Testis (tissue), 3 donors: Measurements from ENCODE around the gene AMOTL1. TPM values are rescaled to one million over a fixed set of nuclear protein-coding genes. Genes with fewer than 3 reads are reported as not detected.

ENCODE experiments used
- DNase-seq: peaks from one replicate; pipeline ENCODE4 v3.0.0-alpha.2; 2019
- H3K27ac ChIP-seq, 2 donors: fragments of 200-600 bp; sonication (generic); one replicate each; pipeline ENCODE4 v1.5.1; 2019
- H3K27me3 ChIP-seq: fragments of 200-600 bp; sonication (generic); one replicate; pipeline ENCODE4 v1.5.1; 2019
- H3K36me3 ChIP-seq: fragments of 200-600 bp; sonication (generic); one replicate; pipeline ENCODE4 v1.5.1; 2017; ENCODE audit warnings: low read depth; ENCODE audit errors: missing control alignments
- H3K4me1 ChIP-seq: fragments of 200-600 bp; sonication (generic); one replicate; pipeline ENCODE4 v1.5.1; 2019
- H3K4me3 ChIP-seq, 2 donors: fragments of 200-600 bp; sonication (generic); one replicate each; pipeline ENCODE4 v1.5.1; 2017 to 2019
- H3K9me3 ChIP-seq: fragments of 200-600 bp; sonication (generic); one replicate; pipeline ENCODE4 v1.5.1; 2017
- POLR2A ChIP-seq: fragments of 450-650 bp; IDR thresholded peaks from one replicate; pipeline ENCODE4 v1.6.1; 2017; ENCODE audit warnings: antibody characterized with exemption, mild to moderate bottlenecking, moderate library complexity
- WGBS, 2 donors: methylation state at CpG; one replicate each; pipeline ENCODE4 v1.1.5; 2018; 5-methylcytosine and 5-hydroxymethylcytosine counted together
- intact Hi-C: fragments of 100-400 bp; cut with DNase I; formaldehyde crosslinking; loops from one replicate; pipeline ENCODE4 v1.15.1; 2023; ENCODE audit warnings: low total_unique reads
- polyA plus RNA-seq: library from polyadenylated mRNA; stranded (reverse); fragments of 350-450 nt; fragmentation: Illumina TruSeq; extraction: RNeasy Lipid Tissue Mini Kit (QIAGEN cat#74804); gene quantifications from one replicate; pipeline ENCODE4 v1.2.3, GENCODE V29; 2014; ENCODE audit warnings: low read depth, low replicate concordance; ENCODE audit not compliant: insufficient read depth
- total RNA-seq, 2 donors: library from RNA; depleted of rRNA; stranded (reverse); fragments of >200 nt; gene quantifications; one replicate each; pipeline ENCODE4 v1.2.3, GENCODE V29; 2016
- TF ChIP-seq, protein P1 (sequence below), 3 experiments: fragments of 450-650 bp in 2 of 3; fragments of 200-600 bp in 1 of 3; sonication (generic) in 1 of 3; IDR thresholded peaks; one replicate each; pipeline ENCODE4 v1.5.1; 2016 to 2019; ENCODE audit warnings: antibody characterized with exemption in 3 of 3, mild to moderate bottlenecking in 2 of 3, moderate library complexity in 1 of 3

Gene AMOTL1
- total and polyA plus RNA-seq, 3 donors from 2014 or later = 17.1 to 25.4 (median 18.7) TPM

DNA sequence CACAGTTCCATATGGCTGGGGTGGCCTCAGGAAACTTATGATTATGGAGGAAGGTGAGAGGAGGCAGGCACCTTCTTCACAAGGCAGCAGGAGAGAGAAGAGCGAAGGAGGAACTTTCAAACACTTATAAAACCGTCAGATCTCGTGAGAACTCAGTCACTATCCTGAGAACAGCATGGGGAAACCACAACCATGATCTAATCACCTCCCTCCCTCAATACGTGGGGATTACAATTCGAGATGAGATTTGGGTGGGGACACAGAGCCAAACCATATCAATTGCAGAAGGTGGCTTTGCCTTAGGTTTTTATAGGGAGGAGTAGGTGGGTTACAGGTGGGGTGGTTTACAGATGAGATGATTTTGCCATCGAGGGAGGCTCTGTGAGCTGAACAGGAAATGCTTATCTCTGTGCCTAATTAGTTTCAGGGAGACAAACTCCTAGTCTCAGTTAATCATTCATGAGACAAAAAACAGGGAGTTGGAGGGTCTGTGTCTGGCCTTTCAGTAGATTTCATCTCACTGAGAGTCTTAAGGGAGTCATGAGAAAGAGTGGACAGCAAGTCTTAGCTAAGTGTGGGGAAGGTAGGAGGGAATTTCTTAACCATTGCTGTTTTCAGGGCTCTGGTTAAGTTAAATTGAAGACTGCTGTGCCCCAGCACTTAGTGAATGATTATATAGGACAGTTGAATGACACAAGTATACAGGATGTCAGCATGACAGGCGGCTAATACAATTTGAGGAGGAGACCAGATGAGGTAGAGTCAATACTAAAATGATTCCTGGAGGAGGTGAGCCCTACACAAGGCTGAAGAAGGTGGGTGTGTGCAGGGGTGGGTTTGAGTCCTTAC is 157.5 kb downstream of the AMOTL1 start:
- intact Hi-C loops = no loop called here
- H3K9me3 ChIP-seq = no peaks in the 10 kb centered on the region
- no peak overlapping the region for H3K4me3 ChIP-seq
- H3K27me3 ChIP-seq = no peaks in the 10 kb centered on the region
- no peak for DNase-seq
- peak overlapping the region in 1 of 2 donors; percentile 43 for H3K27ac ChIP-seq
- TF ChIP-seq, protein P1, sequence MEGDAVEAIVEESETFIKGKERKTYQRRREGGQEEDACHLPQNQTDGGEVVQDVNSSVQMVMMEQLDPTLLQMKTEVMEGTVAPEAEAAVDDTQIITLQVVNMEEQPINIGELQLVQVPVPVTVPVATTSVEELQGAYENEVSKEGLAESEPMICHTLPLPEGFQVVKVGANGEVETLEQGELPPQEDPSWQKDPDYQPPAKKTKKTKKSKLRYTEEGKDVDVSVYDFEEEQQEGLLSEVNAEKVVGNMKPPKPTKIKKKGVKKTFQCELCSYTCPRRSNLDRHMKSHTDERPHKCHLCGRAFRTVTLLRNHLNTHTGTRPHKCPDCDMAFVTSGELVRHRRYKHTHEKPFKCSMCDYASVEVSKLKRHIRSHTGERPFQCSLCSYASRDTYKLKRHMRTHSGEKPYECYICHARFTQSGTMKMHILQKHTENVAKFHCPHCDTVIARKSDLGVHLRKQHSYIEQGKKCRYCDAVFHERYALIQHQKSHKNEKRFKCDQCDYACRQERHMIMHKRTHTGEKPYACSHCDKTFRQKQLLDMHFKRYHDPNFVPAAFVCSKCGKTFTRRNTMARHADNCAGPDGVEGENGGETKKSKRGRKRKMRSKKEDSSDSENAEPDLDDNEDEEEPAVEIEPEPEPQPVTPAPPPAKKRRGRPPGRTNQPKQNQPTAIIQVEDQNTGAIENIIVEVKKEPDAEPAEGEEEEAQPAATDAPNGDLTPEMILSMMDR (IDR thresholded peaks at IDR 0.05) = no peak
- TF ChIP-seq POLR2A = no peak
- 63 to 69% methylated on average over 7 of the region's 7 CpGs for WGBS, 2 donors
- no peaks in the 10 kb centered on the region for H3K36me3 ChIP-seq
- H3K4me1 ChIP-seq = peaks cover 8% of the 10 kb centered on the region

DNA sequence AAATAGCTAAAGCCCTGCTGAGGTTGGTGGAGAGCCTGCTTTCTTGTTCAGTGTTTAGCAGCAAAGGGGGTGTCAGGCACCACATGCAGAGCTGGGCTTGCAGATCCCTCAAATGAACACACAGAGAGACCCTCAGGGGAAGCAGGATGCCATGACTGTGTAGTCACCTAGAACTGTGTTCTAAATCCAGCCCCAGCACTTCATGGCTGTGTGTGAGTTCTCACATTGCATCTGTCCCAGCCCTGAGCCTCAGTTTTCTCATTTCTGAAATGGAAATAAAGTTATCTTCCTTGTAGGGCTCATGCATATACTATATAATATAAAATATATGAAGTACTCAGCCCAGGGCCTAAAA is 158.1 kb downstream of the AMOTL1 start:
- H3K4me1 ChIP-seq = peaks cover 8% of the 10 kb centered on the region
- peak overlapping the region in 1 of 2 donors; percentile 43 for H3K27ac ChIP-seq
- H3K4me3 ChIP-seq = no peak overlapping the region
- H3K9me3 ChIP-seq = no peaks in the 10 kb centered on the region
- DNase-seq = no peak
- no peaks in the 10 kb centered on the region for H3K27me3 ChIP-seq
- no peaks in the 10 kb centered on the region for H3K36me3 ChIP-seq
- intact Hi-C loops = no loop called here
- TF ChIP-seq POLR2A = no peak
- TF ChIP-seq, protein P1 (IDR thresholded peaks at IDR 0.05) = no peak

Other genes with a start within 250 kb of the AMOTL1 start
- 1 to 10 TPM; 5.1 to 5.9 TPM for gene FUT4, start 224.4 kb upstream of the AMOTL1 start, total RNA-seq
- gene FUT4, start 224.4 kb upstream of the AMOTL1 start, polyA plus RNA-seq = 3.8 TPM
- 10 to 100 TPM; 23.0 to 30.2 TPM for gene PIWIL4, start 201.0 kb upstream of the AMOTL1 start, total RNA-seq
- 19.9 TPM for gene PIWIL4, start 201.0 kb upstream of the AMOTL1 start, polyA plus RNA-seq
- gene CWC15, start 205.2 kb downstream of the AMOTL1 start, total RNA-seq = 10 to 100 TPM; 59.2 to 81.8 TPM
- gene CWC15, start 205.2 kb downstream of the AMOTL1 start, polyA plus RNA-seq = 101 TPM
- gene KDM4D, start 205.4 kb downstream of the AMOTL1 start, total RNA-seq = 10 to 100 TPM; 43.9 to 44.2 TPM
- 96.1 TPM for gene KDM4D, start 205.4 kb downstream of the AMOTL1 start, polyA plus RNA-seq